B cell (primary cell): ENCODE results near the gene PLXDC1. TPM values are rescaled to one million over a fixed set of nuclear protein-coding genes. Genes with fewer than 3 reads are reported as not detected.

Source experiments
- ATAC-seq: fragments of 200-7000 bp; cut with Tn5 transposase; one replicate; pipeline ENCODE4 v1.10.0; 2021; ENCODE audit warnings: low read depth, mild to moderate bottlenecking, moderate number of reproducible peaks, moderate library complexity
- CTCF ChIA-PET: fragments of 350-600 bp; sonication (Branson Sonifier 250); formaldehyde crosslinking; loops from one replicate; lab custom pipeline; 2021; ENCODE audit warnings: antibody characterized with exemption, inconsistent platforms; lab: Charles Lee
- POLR2A ChIA-PET: fragments of 350-600 bp; sonication (Branson Sonifier 250); formaldehyde crosslinking; loops from one replicate; lab custom pipeline; 2021; ENCODE audit warnings: antibody characterized with exemption; lab: Charles Lee
- DNase-seq: peaks from one replicate; pipeline ENCODE4 v3.0.0; 2013
- H2AFZ ChIP-seq: 2 replicates; pipeline ENCODE4 v1.6.1; 2012; ENCODE audit warnings: mild to moderate bottlenecking, low read depth, low read length; ENCODE audit not compliant: insufficient read depth, poor library complexity, severe bottlenecking
- H3K27ac ChIP-seq, 2 donors: 1 replicate in 1 of 2; 2 replicates in 1 of 2; pipeline ENCODE4 v1.5.1; 2012 to 2013; ENCODE audit warnings: low read length in 2 of 2, mild to moderate bottlenecking in 2 of 2, moderate library complexity in 1 of 2
- H3K27me3 ChIP-seq, 4 experiments: fragments of 200-600 bp in 1 of 4; sonication (generic) in 1 of 4; replicated peaks in 1 of 4; 1 replicate in 2 of 4; 2 replicates in 2 of 4; pipeline versions ENCODE4 v1.6.1 to v1.7.0; 2013 to 2016; ENCODE audit warnings: low read length in 3 of 4, mild to moderate bottlenecking in 2 of 4, mixed read lengths in 1 of 4, moderate library complexity in 1 of 4; ENCODE audit not compliant: insufficient read depth in 4 of 4, control insufficient read depth in 3 of 4; ENCODE audit errors: control extremely low read depth in 1 of 4
- H3K36me3 ChIP-seq, 2 experiments: replicated peaks in 1 of 2; 1 replicate in 1 of 2; 2 replicates in 1 of 2; pipeline versions ENCODE4 v1.6.1 to v1.7.1; 2013; ENCODE audit warnings: low read length in 1 of 2; ENCODE audit not compliant: insufficient read depth in 2 of 2, control insufficient read depth in 1 of 2; ENCODE audit errors: control extremely low read depth in 1 of 2, extremely low read depth in 1 of 2
- H3K4me1 ChIP-seq, 2 donors: fragments of 200-600 bp in 1 of 2; sonication (generic) in 1 of 2; 1 replicate in 1 of 2; 2 replicates in 1 of 2; pipeline versions ENCODE4 v1.5.1 to v1.6.1; 2013 to 2017; ENCODE audit warnings: low read length in 2 of 2; ENCODE audit not compliant: control insufficient read depth in 2 of 2, insufficient read depth in 2 of 2
- H3K4me2 ChIP-seq: replicated peaks from 2 replicates; pipeline ENCODE3; 2012; ENCODE audit warnings: mild to moderate bottlenecking, low read depth, low read length; ENCODE audit not compliant: poor library complexity, severe bottlenecking
- H3K4me3 ChIP-seq, 5 experiments: fragments of 200-600 bp in 1 of 5; sonication (generic) in 1 of 5; 1 replicate in 3 of 5; 2 replicates in 2 of 5; pipeline versions ENCODE4 v1.5.1 to v1.7.0; 2011 to 2016; ENCODE audit warnings: low read length in 4 of 5, mild to moderate bottlenecking in 4 of 5, low read depth in 2 of 5, control low read depth in 1 of 5, moderate library complexity in 1 of 5; ENCODE audit not compliant: insufficient read depth in 1 of 5; ENCODE audit errors: control extremely low read depth in 1 of 5, extremely low read depth in 1 of 5
- H3K79me2 ChIP-seq: fragments of 200-600 bp; sonication (generic); one replicate; pipeline ENCODE4 v1.6.0; 2016; ENCODE audit warnings: low read length; ENCODE audit not compliant: control insufficient read depth, insufficient read depth
- H3K9ac ChIP-seq: fragments of 200-600 bp; sonication (generic); 2 replicates; pipeline ENCODE4 v1.6.1; 2017; ENCODE audit warnings: mild to moderate bottlenecking, low read length, moderate library complexity
- H3K9me3 ChIP-seq, 3 donors: one replicate each; pipeline versions ENCODE4 v1.6.1 to v1.7.1; 2013; ENCODE audit warnings: low read length in 2 of 3; ENCODE audit not compliant: control insufficient read depth in 2 of 3, insufficient read depth in 1 of 3; ENCODE audit errors: control extremely low read depth in 1 of 3
- H4K20me1 ChIP-seq: 2 replicates; pipeline ENCODE4 v1.6.0; 2012; ENCODE audit warnings: mild to moderate bottlenecking, low read length; ENCODE audit not compliant: insufficient read depth, control insufficient read depth, poor library complexity, severe bottlenecking
- H3K27ac Mint-ChIP-seq: one replicate; pipeline ENCODE4 v1.8.0; 2021; ENCODE audit warnings: mixed read lengths
- H3K27me3 Mint-ChIP-seq: one replicate; pipeline ENCODE4 v1.8.0; 2021; ENCODE audit warnings: mixed read lengths
- H3K4me1 Mint-ChIP-seq: one replicate; pipeline ENCODE4 v1.8.0; 2021; ENCODE audit warnings: mixed read lengths
- H3K4me3 Mint-ChIP-seq: one replicate; pipeline ENCODE4 v1.8.0; 2021; ENCODE audit warnings: mixed read lengths
- H3K9me3 Mint-ChIP-seq: one replicate; pipeline ENCODE4 v1.8.0; 2022; ENCODE audit warnings: mixed read lengths; ENCODE audit not compliant: insufficient read depth
- EZH2 ChIP-seq: IDR thresholded peaks from 2 replicates; pipeline ENCODE4 v1.6.1; 2012; ENCODE audit warnings: borderline replicate concordance, low read depth, mild to moderate bottlenecking, moderate library complexity, low read length; ENCODE audit not compliant: insufficient read depth, poor library complexity, severe bottlenecking
- WGBS: methylation state at CpG from one replicate; pipeline ENCODE4 v1.1.5; 2013; ENCODE audit warnings: missing lambda C conversion rate; ENCODE audit not compliant: insufficient coverage; 5-methylcytosine and 5-hydroxymethylcytosine counted together
- intact Hi-C: fragments of 100-400 bp; cut with micrococcal nuclease; formaldehyde crosslinking; loops from one replicate; pipeline ENCODE4 v1.10.0; 2022
- polyA plus RNA-seq: library from polyadenylated mRNA; depleted of rRNA; stranded (reverse); fragments of >200 nt; gene quantifications from 2 replicates; pipeline ENCODE4 v1.2.3, GENCODE V29; 2012
- total RNA-seq, 2 donors: library from RNA; stranded (reverse); fragments of 120-200 nt in 1 of 2; gene quantifications; 1 replicate in 1 of 2; 2 replicates in 1 of 2; pipeline versions ENCODE4 v1.2.3 to v1.2.4, GENCODE V29; 2013 to 2022
- TF ChIP-seq, protein P1 (sequence below): fragments of 200-600 bp; IDR thresholded peaks from one replicate; pipeline ENCODE4 v1.8.0; 2022; ENCODE audit warnings: antibody characterized with exemption, mild to moderate bottlenecking

The PLXDC1 gene
- total and polyA plus RNA-seq, 2 donors (not counting 1 experiment from before 2014, with no cell fraction given), result 0.69 TPM; not detected in 1

DNA sequence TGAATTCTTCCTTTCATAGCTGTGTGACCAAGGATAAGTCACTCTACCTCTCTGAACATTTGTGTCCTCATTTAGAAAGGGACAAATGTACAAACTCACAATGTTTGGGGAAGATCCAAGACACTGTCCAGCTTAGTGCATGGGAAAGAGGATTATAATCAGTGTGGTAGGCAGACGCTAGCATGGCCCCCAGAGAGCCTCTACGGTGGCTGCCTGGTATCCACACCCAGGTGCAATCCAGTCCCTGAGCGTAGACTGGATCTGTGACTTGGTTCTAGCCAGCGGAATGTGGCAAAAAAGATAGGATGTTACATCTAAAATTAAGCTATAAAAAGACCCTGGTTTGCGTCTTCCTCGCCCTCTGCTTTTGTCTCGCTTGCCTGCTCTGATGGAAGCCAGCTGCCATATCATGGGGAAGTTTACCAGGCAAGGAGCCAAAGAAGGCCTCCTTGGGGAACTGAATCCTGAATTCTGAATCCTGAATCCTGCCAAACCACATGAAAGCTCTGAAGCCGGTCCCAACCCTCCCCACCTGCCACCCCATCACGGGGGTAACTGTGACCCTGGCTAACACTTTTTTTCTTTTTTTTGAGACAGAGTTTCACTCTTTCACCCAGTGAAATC is 51.7 kb downstream of the PLXDC1 start:
- no peak overlapping the region for H2AFZ ChIP-seq
- Mint-ChIP-seq H3K27ac (no peak overlapping the region), H3K9me3 (no peaks in the 10 kb centered on the region), H3K4me3 (no peak overlapping the region), H3K4me1 (peaks cover 38% of the 10 kb centered on the region), H3K27me3 (peaks cover 22% of the 10 kb centered on the region)
- peaks cover 33 to 44% of the 10 kb centered on the region in 2 donors for H3K4me1 ChIP-seq
- 14% methylated on average over 7 of the region's 9 CpGs for WGBS
- H3K4me3 ChIP-seq, result no peak overlapping the region
- H3K79me2 ChIP-seq, result no peaks in the 10 kb centered on the region
- H3K9me3 ChIP-seq, result peaks cover 0 to 8% (median 0%) of the 10 kb centered on the region in 3 donors
- POLR2A ChIA-PET, result no interaction called here
- CTCF ChIA-PET, result no interaction called here
- no peak for TF ChIP-seq EZH2
- TF ChIP-seq, protein P1, sequence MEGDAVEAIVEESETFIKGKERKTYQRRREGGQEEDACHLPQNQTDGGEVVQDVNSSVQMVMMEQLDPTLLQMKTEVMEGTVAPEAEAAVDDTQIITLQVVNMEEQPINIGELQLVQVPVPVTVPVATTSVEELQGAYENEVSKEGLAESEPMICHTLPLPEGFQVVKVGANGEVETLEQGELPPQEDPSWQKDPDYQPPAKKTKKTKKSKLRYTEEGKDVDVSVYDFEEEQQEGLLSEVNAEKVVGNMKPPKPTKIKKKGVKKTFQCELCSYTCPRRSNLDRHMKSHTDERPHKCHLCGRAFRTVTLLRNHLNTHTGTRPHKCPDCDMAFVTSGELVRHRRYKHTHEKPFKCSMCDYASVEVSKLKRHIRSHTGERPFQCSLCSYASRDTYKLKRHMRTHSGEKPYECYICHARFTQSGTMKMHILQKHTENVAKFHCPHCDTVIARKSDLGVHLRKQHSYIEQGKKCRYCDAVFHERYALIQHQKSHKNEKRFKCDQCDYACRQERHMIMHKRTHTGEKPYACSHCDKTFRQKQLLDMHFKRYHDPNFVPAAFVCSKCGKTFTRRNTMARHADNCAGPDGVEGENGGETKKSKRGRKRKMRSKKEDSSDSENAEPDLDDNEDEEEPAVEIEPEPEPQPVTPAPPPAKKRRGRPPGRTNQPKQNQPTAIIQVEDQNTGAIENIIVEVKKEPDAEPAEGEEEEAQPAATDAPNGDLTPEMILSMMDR, result no peak
- peaks cover 0 to 19% (median 9%) of the 10 kb centered on the region in 4 experiments for H3K27me3 ChIP-seq
- intact Hi-C loops, result no loop called here
- no peak overlapping the region for H3K9ac ChIP-seq
- no peak overlapping the region for H3K27ac ChIP-seq
- no peaks in the 10 kb centered on the region for H4K20me1 ChIP-seq
- no peak overlapping the region for H3K4me2 ChIP-seq
- no peaks in the 10 kb centered on the region for H3K36me3 ChIP-seq
- no peak for DNase-seq
- ATAC-seq, result no peak

DNA sequence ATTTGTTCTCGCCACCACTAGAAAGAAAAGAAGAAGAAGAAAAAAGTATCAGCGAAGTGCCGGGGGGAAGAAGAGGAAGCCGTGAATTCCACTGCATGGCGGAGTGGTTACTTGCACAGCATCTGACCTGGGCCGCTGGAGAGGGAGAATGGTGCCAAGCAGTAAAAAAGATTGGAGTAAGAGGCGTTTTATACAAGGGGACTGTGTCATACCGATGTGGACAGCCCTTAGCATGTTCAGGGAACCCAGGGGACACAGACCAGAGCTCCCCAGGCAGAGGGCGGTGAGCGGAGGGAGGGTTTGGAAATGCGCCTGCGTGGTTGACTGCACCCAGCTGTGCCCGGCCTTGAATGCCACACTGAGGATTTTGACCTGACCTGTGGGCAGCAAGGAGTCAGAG is 52.8 kb downstream of the PLXDC1 start:
- Mint-ChIP-seq H3K4me1 (peaks cover 48% of the 10 kb centered on the region), H3K4me3 (peak overlapping the region; percentile 50), H3K27ac (no peak overlapping the region), H3K9me3 (no peaks in the 10 kb centered on the region), H3K27me3 (peaks cover 22% of the 10 kb centered on the region)
- no peak overlapping the region for H3K4me3 ChIP-seq
- H2AFZ ChIP-seq, result peak overlapping the region; percentile 24
- peaks cover 0 to 24% (median 9%) of the 10 kb centered on the region in 4 experiments for H3K27me3 ChIP-seq
- no peaks in the 10 kb centered on the region for H4K20me1 ChIP-seq
- H3K9me3 ChIP-seq, result peaks cover 0 to 8% (median 0%) of the 10 kb centered on the region in 3 donors
- no peaks in the 10 kb centered on the region for H3K36me3 ChIP-seq
- H3K4me1 ChIP-seq, result peaks cover 33 to 44% of the 10 kb centered on the region in 2 donors
- DNase-seq, result peak; percentile 36
- POLR2A ChIA-PET, result no interaction called here
- TF ChIP-seq EZH2, result no peak
- TF ChIP-seq, protein P1, result no peak
- no peak overlapping the region for H3K27ac ChIP-seq
- no peak for ATAC-seq
- intact Hi-C loops, result no loop called here
- WGBS, result 14% methylated on average over 13 of the region's 13 CpGs
- peak overlapping the region; percentile 16 for H3K9ac ChIP-seq
- CTCF ChIA-PET, result no interaction called here
- H3K79me2 ChIP-seq, result no peaks in the 10 kb centered on the region
- H3K4me2 ChIP-seq, result peak overlapping the region; percentile 56
